ENCODE measurements around the gene PRDM4.
A peak's percentile ranks its signal among the peaks of the same experiment; 100 is the strongest.

PRDM4 gene

DNA sequence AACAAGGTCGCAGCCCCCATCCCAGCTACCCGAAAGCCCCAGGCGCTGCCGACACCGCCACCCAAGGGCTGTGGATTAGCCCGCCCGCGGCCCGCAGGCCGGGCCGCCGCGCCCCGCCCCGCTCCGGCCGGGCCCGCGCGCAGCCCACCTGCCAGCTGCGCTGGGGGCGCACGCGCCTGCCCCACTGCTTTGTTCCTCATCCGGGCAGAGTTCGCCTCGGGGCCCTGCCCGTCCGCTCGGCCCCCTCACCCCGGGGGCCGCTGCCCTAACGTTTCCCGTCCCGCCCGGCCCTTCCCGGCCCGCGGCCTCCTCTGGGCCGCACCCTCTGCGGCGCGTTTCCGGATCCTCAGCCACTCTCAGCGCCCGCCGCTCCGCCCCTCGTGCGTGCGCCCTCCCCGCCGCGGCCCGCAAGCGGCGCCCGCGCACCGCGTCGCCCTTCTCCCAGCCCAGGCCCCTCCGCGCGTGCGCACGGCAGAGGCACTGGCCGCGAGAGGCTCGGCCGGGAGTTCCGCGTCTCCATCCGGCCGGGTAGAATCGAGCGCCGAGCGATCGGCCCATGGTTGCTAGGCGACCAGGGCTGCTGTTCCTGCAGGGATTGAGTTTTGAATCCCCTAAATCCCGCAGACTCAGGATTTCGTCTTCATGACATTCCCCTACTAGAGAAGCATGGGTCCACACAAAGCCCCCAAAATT lies at the start of gene PRDM4:
Gene PRDM4 (minus strand): TSS at position 329 of the 693 bp plus-strand sequence. CDS start 622 bp downstream, outside the sequence.
- no peaks in the 10 kb centered on the region for H3K9me3 Mint-ChIP-seq
- H3K36me3 Mint-ChIP-seq (ENCODE audit: low read depth), result peaks cover 11% of the 10 kb centered on the region
- peaks cover 29% of the 10 kb centered on the region for H3K4me1 Mint-ChIP-seq
- DNase-seq, result peak; percentile 95
- TF ChIP-seq, protein P1, sequence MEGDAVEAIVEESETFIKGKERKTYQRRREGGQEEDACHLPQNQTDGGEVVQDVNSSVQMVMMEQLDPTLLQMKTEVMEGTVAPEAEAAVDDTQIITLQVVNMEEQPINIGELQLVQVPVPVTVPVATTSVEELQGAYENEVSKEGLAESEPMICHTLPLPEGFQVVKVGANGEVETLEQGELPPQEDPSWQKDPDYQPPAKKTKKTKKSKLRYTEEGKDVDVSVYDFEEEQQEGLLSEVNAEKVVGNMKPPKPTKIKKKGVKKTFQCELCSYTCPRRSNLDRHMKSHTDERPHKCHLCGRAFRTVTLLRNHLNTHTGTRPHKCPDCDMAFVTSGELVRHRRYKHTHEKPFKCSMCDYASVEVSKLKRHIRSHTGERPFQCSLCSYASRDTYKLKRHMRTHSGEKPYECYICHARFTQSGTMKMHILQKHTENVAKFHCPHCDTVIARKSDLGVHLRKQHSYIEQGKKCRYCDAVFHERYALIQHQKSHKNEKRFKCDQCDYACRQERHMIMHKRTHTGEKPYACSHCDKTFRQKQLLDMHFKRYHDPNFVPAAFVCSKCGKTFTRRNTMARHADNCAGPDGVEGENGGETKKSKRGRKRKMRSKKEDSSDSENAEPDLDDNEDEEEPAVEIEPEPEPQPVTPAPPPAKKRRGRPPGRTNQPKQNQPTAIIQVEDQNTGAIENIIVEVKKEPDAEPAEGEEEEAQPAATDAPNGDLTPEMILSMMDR (IDR thresholded peaks at IDR 0.05), result peak; percentile 19
- H3K27me3 Mint-ChIP-seq (ENCODE audit: low read depth, poor library complexity), result peaks cover 18% of the 10 kb centered on the region
- H3K27ac Mint-ChIP-seq, result peak within 1 kb of the TSS; percentile 97
- H3K4me3 Mint-ChIP-seq, result peak within 1 kb of the TSS; percentile 95

DNA sequence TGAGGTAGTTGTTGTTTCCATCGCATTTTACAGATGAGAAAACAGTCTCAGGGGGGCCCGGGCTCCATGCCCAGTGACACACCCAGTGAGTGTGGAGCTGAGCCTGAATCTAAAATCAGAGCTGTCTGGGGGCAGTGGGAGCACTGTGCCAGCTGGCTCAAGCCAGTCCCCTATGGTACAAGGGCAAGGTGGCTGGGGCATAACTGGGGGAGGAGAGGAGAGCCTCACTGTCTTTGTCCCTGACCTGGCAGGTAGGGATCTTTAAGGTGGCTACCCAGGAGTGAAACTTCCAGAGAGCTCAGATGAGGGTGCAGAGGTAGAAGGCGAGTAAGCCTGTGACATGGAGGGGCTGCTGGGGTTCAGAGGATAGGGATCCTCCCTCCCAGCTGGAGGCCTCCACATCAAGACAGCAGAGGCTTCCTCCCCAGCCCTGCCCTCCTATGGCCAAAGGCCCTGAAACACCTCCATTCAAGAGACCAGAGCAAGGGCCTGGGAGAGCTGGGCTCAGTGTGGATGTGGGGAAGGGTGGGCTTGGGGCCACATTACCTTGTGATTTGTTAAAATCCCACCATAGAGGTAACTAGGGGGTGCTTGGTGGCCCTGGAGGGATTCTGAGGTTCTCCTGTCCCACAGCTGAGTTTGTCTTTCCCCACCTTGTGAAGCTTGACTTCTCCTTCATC lies 46.7 kb upstream of the PRDM4 start:
- Mint-ChIP-seq H3K27me3 (ENCODE audit: low read depth, poor library complexity) (peaks cover 7% of the 10 kb centered on the region), H3K4me1 (no peaks in the 10 kb centered on the region), H3K36me3 (ENCODE audit: low read depth) (no peaks in the 10 kb centered on the region), H3K9me3 (no peaks in the 10 kb centered on the region), H3K4me3 (no peak overlapping the region), H3K27ac (no peak overlapping the region)
- DNase-seq, result no peak
- TF ChIP-seq, protein P1 (IDR thresholded peaks at IDR 0.05), result no peak

GRCh38 chr12:107805488-107806180 lies 44.7 kb upstream of the PRDM4 start:
- no peak for DNase-seq
- no peak overlapping the region for H3K27ac Mint-ChIP-seq
- no peaks in the 10 kb centered on the region for H3K4me1 Mint-ChIP-seq
- no peaks in the 10 kb centered on the region for H3K9me3 Mint-ChIP-seq
- H3K27me3 Mint-ChIP-seq (ENCODE audit: low read depth, poor library complexity), result peaks cover 7% of the 10 kb centered on the region
- TF ChIP-seq, protein P1 (IDR thresholded peaks at IDR 0.05), result no peak
- no peaks in the 10 kb centered on the region for H3K36me3 Mint-ChIP-seq (ENCODE audit: low read depth)
- H3K4me3 Mint-ChIP-seq, result no peak overlapping the region

GRCh38 chr12:107803092-107803491 lies 42.2 kb upstream of the PRDM4 start:
- TF ChIP-seq, protein P1 (IDR thresholded peaks at IDR 0.05), result no peak
- no peak for DNase-seq
- peaks cover 13% of the 10 kb centered on the region for H3K27me3 Mint-ChIP-seq (ENCODE audit: low read depth, poor library complexity)
- peaks cover 5% of the 10 kb centered on the region for H3K9me3 Mint-ChIP-seq
- H3K4me3 Mint-ChIP-seq, result no peak overlapping the region
- H3K27ac Mint-ChIP-seq, result no peak overlapping the region
- H3K4me1 Mint-ChIP-seq, result no peaks in the 10 kb centered on the region
- no peaks in the 10 kb centered on the region for H3K36me3 Mint-ChIP-seq (ENCODE audit: low read depth)

- H3K36me3 Mint-ChIP-seq (ENCODE audit: low read depth), result no peaks in the 10 kb centered on the region
- no peaks in the 10 kb centered on the region for H3K4me1 Mint-ChIP-seq
- peaks cover 5% of the 10 kb centered on the region for H3K9me3 Mint-ChIP-seq
- H3K27ac Mint-ChIP-seq, result no peak overlapping the region
- peaks cover 25% of the 10 kb centered on the region for H3K27me3 Mint-ChIP-seq (ENCODE audit: low read depth, poor library complexity)
- H3K4me3 Mint-ChIP-seq, result no peak overlapping the region
- no peak for DNase-seq
- TF ChIP-seq, protein P1 (IDR thresholded peaks at IDR 0.05), result no peak
Measured at GRCh38 chr12:107801150-107801549, 40.2 kb upstream of the PRDM4 start.
